ENCODE data around the gene THRAP3.

GRCh38 chr1:36345353-36345752 lies 121.1 kb downstream of the THRAP3 start:
- no peak for TF ChIP-seq CTCF (IDR thresholded peaks at IDR 0.05)
- no peak for TF ChIP-seq POLR2A (IDR thresholded peaks at IDR 0.05)

Data from body of pancreas (tissue), 4 donors.